Measurements from ENCODE around the gene AMPH.

- TF ChIP-seq POLR2A (IDR thresholded peaks at IDR 0.05; ENCODE audit: low read depth, low read length), result no peak
- TF ChIP-seq TAF1 (IDR thresholded peaks at IDR 0.05; ENCODE audit: low read depth, low read length), result no peak
Measured at GRCh38 chr7:38518541-38518940, 112.6 kb downstream of the AMPH start.

Measured in GM12891 (cell line).